ENCODE data around the gene CACNG4.
"Not testable (repeated sequence)": the region's sequence is repeated elsewhere in the genome, so short reads cannot be mapped to it uniquely, and the experiment has no call there.

Gene CACNG4

GRCh38 chr17:67018471-67019434 lies 54.2 kb downstream of the CACNG4 start:
- DNase-seq = no peak

- DNase-seq = no peak
Measured at GRCh38 chr17:67019809-67020208, 55.3 kb downstream of the CACNG4 start.

- no peak for DNase-seq
Measured at GRCh38 chr17:67020293-67020766, 55.8 kb downstream of the CACNG4 start.

- no peak for DNase-seq
Measured at GRCh38 chr17:67021196-67021595, 56.7 kb downstream of the CACNG4 start.

GRCh38 chr17:67021743-67022450 lies 57.4 kb downstream of the CACNG4 start:
- no peak for DNase-seq

GRCh38 chr17:67022451-67022810 lies 57.9 kb downstream of the CACNG4 start:
- DNase-seq = no peak

- no peak for DNase-seq
Measured at GRCh38 chr17:67024736-67025135, 60.2 kb downstream of the CACNG4 start.

- no peak for DNase-seq
Measured at GRCh38 chr17:67025216-67025792, 60.8 kb downstream of the CACNG4 start.

- no peak for DNase-seq
Measured at GRCh38 chr17:67026341-67026740, 61.8 kb downstream of the CACNG4 start.

- DNase-seq = no peak
Measured at GRCh38 chr17:67027031-67027628, 62.6 kb downstream of the CACNG4 start.

GRCh38 chr17:67030641-67031040 lies 66.1 kb downstream of the CACNG4 start:
- no peak for DNase-seq

- DNase-seq = no peak
Measured at GRCh38 chr17:67032382-67032781, 67.9 kb downstream of the CACNG4 start.

- no peak for DNase-seq
Measured at GRCh38 chr17:67032985-67033384, 68.5 kb downstream of the CACNG4 start.

GRCh38 chr17:67033613-67034012 lies 69.1 kb downstream of the CACNG4 start:
- DNase-seq = no peak

- DNase-seq = no peak
Measured at GRCh38 chr17:67035131-67036083, 70.9 kb downstream of the CACNG4 start.

- no peak for DNase-seq
Measured at GRCh38 chr17:67038861-67039365, 74.4 kb downstream of the CACNG4 start.

GRCh38 chr17:67040652-67041051 lies 76.1 kb downstream of the CACNG4 start:
- no peak for DNase-seq

- DNase-seq = not testable (repeated sequence)
Measured at GRCh38 chr17:67041119-67041518, 76.6 kb downstream of the CACNG4 start.

- DNase-seq = no peak
Measured at GRCh38 chr17:67041531-67041930, 77.0 kb downstream of the CACNG4 start.

GRCh38 chr17:67041941-67042899 lies 77.7 kb downstream of the CACNG4 start:
- no peak for DNase-seq
